Measurements from ENCODE around the gene CDC42BPG.

DNA sequence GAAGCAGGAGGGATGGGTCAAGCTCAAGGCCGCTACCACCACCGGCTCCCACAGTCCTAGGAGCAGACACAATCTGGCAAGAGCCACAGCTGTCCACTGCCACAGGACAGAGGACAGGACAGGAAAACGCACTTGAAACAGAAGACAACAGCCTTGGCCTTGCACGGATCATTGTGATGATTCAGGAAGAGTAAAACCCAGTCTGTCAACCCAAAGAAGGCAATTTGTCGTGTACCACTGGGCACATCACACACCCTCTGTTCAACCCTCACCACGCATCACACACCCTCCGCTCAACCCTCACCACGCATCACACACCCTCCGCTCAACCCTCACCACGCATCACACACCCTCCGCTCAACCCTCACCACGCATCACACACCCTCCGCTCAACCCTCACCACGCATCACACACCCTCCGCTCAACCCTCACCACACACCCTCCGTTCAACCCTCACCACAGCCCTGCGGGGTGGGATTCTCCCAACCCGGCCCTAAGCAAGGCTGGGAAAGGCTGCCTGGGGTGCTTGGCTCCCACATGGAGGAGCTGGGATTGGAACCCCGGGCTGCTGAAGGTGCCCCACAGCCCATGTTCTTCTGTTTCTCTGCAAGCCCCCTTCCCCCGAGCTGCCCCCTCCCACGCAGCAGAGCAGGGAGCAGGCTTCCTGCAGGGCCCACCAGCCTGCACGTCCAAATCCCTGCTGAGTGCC is 11.3 kb upstream of the CDC42BPG start:
- no peak for TF ChIP-seq EZH2 (IDR thresholded peaks at IDR 0.05; ENCODE audit: borderline replicate concordance, insufficient read depth, low read length, poor library complexity, severe bottlenecking)
- TF ChIP-seq, protein P1, sequence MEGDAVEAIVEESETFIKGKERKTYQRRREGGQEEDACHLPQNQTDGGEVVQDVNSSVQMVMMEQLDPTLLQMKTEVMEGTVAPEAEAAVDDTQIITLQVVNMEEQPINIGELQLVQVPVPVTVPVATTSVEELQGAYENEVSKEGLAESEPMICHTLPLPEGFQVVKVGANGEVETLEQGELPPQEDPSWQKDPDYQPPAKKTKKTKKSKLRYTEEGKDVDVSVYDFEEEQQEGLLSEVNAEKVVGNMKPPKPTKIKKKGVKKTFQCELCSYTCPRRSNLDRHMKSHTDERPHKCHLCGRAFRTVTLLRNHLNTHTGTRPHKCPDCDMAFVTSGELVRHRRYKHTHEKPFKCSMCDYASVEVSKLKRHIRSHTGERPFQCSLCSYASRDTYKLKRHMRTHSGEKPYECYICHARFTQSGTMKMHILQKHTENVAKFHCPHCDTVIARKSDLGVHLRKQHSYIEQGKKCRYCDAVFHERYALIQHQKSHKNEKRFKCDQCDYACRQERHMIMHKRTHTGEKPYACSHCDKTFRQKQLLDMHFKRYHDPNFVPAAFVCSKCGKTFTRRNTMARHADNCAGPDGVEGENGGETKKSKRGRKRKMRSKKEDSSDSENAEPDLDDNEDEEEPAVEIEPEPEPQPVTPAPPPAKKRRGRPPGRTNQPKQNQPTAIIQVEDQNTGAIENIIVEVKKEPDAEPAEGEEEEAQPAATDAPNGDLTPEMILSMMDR (IDR thresholded peaks at IDR 0.05; ENCODE audit: poor library complexity, severe bottlenecking): no peak
